HepG2 (cell line): ENCODE results near the gene CMIP. TPM values are rescaled to one million over a fixed set of nuclear protein-coding genes. Genes with fewer than 3 reads are reported as not detected.

ENCODE experiments used
- CEBPZ ChIP-seq: IDR thresholded peaks from 2 replicates; pipeline ENCODE4 v1.6.1; 2012; ENCODE audit warnings: low read length, improper control_type of control experiment
- CHD4 ChIP-seq: fragments of 200-600 bp; sonication (generic); IDR thresholded peaks from 2 replicates; pipeline ENCODE4 v1.7.0; 2017; ENCODE audit warnings: mild to moderate bottlenecking, low read length, borderline replicate concordance
- HDAC6 ChIP-seq: fragments of 200-600 bp; sonication (generic); IDR thresholded peaks from 2 replicates; pipeline ENCODE4 v1.7.0; 2017; ENCODE audit warnings: mild to moderate bottlenecking, antibody characterized with exemption, low read length, low read depth
- HMG20B ChIP-seq: conservative IDR thresholded peaks from 2 replicates; pipeline ENCODE4 v1.6.1; 2016; ENCODE audit warnings: missing genetic modification reagents, missing compliant biosample characterization
- HMGXB3 ChIP-seq: sonication (generic); formaldehyde crosslinking; IDR thresholded peaks from 2 replicates; pipeline ENCODE4 v1.4.0; 2020; ENCODE audit warnings: missing genetic modification reagents, borderline replicate concordance
- HOXA3 ChIP-seq: sonication (generic); formaldehyde crosslinking; IDR thresholded peaks from 2 replicates; pipeline ENCODE4 v1.5.0; 2020; ENCODE audit warnings: missing genetic modification reagents
- PATZ1 ChIP-seq: sonication (generic); formaldehyde crosslinking; IDR thresholded peaks from 2 replicates; pipeline ENCODE4 v1.4.0; 2020; ENCODE audit warnings: missing genetic modification reagents
- SMYD3 ChIP-seq: sonication (generic); formaldehyde crosslinking; IDR thresholded peaks from 2 replicates; pipeline ENCODE4 v1.8.1; 2023; ENCODE audit warnings: mild to moderate bottlenecking, missing genetic modification reagents
- TCF12 ChIP-seq, 2 experiments: fragments of 450-650 bp in 1 of 2; sonication (generic) in 1 of 2; formaldehyde crosslinking in 1 of 2; IDR thresholded peaks; 2 replicates each; pipeline versions ENCODE4 v1.6.1 to v1.8.0; 2017 to 2022; ENCODE audit warnings: antibody characterized with exemption in 1 of 2, mild to moderate bottlenecking in 1 of 2, missing genetic modification reagents in 1 of 2, moderate library complexity in 1 of 2
- ZBTB37 ChIP-seq: sonication (generic); formaldehyde crosslinking; IDR thresholded peaks from 2 replicates; pipeline ENCODE4 v1.4.0; 2020; ENCODE audit warnings: mild to moderate bottlenecking, missing genetic modification reagents
- ZGPAT ChIP-seq: IDR thresholded peaks from 2 replicates; pipeline ENCODE4 v1.6.1; 2016; ENCODE audit warnings: mild to moderate bottlenecking
- ZNF180 ChIP-seq: sonication (generic); formaldehyde crosslinking; IDR thresholded peaks from 2 replicates; pipeline ENCODE4 v1.4.0; 2020; ENCODE audit warnings: low read depth, missing genetic modification reagents, borderline replicate concordance
- ZNF335 ChIP-seq: sonication (generic); formaldehyde crosslinking; IDR thresholded peaks from 2 replicates; pipeline ENCODE4 v1.4.0; 2020; ENCODE audit warnings: missing genetic modification reagents
- ZNF484 ChIP-seq: sonication (generic); formaldehyde crosslinking; IDR thresholded peaks from 2 replicates; pipeline ENCODE4 v1.5.1; 2020; ENCODE audit warnings: mild to moderate bottlenecking, low read depth, missing genetic modification reagents, borderline replicate concordance
- ZNF619 ChIP-seq: sonication (generic); formaldehyde crosslinking; IDR thresholded peaks from 2 replicates; pipeline ENCODE4 v1.4.0; 2020; ENCODE audit warnings: mild to moderate bottlenecking, missing genetic modification reagents
- ZNF776 ChIP-seq: sonication (generic); formaldehyde crosslinking; IDR thresholded peaks from 2 replicates; pipeline ENCODE4 v1.4.0; 2020; ENCODE audit warnings: mild to moderate bottlenecking, missing genetic modification reagents
- polyA plus RNA-seq, 8 experiments: library from polyadenylated mRNA; depleted of rRNA in 3 of 8; stranded (reverse) in 7 of 8; unstranded in 1 of 8; fragments of >200 nt; fragmentation: Illumina TruSeq in 4 of 8; extraction: Trizol in 4 of 8; gene quantifications; 2 replicates each; pipeline versions ENCODE4 v1.2.1 to v1.2.3, GENCODE V29; 2011 to 2016; ENCODE audit warnings: low read depth in 4 of 8, missing spikeins in 1 of 8, mixed read lengths in 1 of 8; ENCODE audit not compliant: insufficient read depth in 1 of 8
- total RNA-seq, 5 experiments: library from RNA; depleted of rRNA; stranded (reverse); fragments of >200 nt; fragmentation: Illumina TruSeq; extraction: Trizol; gene quantifications; 2 replicates each; pipeline ENCODE4 v1.2.3, GENCODE V29; 2016; ENCODE audit warnings: low read depth in 1 of 5

CMIP gene
- total and polyA plus RNA-seq, 2 of the 13 experiments (the other 11 are each of a cell fraction or from before 2014, with no cell fraction given), result 10.9 to 18.1 TPM

GRCh38 chr16:81447383-81448101 lies 2.9 kb downstream of the CMIP start (continued):
- TF ChIP-seq PATZ1 (CRISPR knock-in tag) (peak; percentile 70), ZGPAT (CRISPR knock-in tag) (no peak), SMYD3 (CRISPR knock-in tag) (no peak), HDAC6 (no peak), ZNF619 (no peak), CHD4 (no peak), ZNF180 (CRISPR knock-in tag) (0 out of 2 replicates have a peak, but pooled peaks have one; percentile 46), ZBTB37 (CRISPR knock-in tag) (no peak), HMG20B (no peak), CEBPZ (no peak), HMGXB3 (no peak), ZNF484 (no peak; the same call in 1 of the 2 replicates), TCF12 (IDR thresholded peaks at IDR 0.05) (no peak), TCF12 (CRISPR knock-in tag; IDR thresholded peaks at IDR 0.05) (no peak), HOXA3 (CRISPR knock-in tag) (0 out of 2 replicates have a peak, but pooled peaks have one; percentile 11), ZNF335 (CRISPR knock-in tag) (no peak), ZNF776 (CRISPR knock-in tag) (no peak)
